ENCODE results near the gene GGCT.

- TF ChIP-seq POLR2AphosphoS5 (IDR thresholded peaks at IDR 0.05; ENCODE audit: low read depth, low read length) (no peak), TAF1 (IDR thresholded peaks at IDR 0.05; ENCODE audit: borderline replicate concordance, insufficient read depth, low read length) (no peak), REST (IDR thresholded peaks at IDR 0.05; ENCODE audit: insufficient read depth in 1 of 2, low read depth in 2 of 2, low read length in 2 of 2) (no peak), SIN3A (IDR thresholded peaks at IDR 0.05; ENCODE audit: borderline replicate concordance, insufficient read depth, low read length) (no peak)
These were observed 38.8 kb downstream of the GGCT start for GRCh38 chr7:30465811-30466180.
